ENCODE data around the gene ODF2. TPM values are rescaled to one million over a fixed set of nuclear protein-coding genes. Genes with fewer than 3 reads are reported as not detected.

The ODF2 gene
- total and polyA plus RNA-seq, 2 of the 13 experiments (the other 11 are each of a cell fraction or from before 2014, with no cell fraction given), result 9.8 to 31.3 TPM

- TF ChIP-seq TFAP4 (IDR thresholded peaks at IDR 0.05; ENCODE audit: borderline replicate concordance, low read depth), result peak; percentile 65; the same call in 1 of the 2 replicates
- peak; percentile 43 for TF ChIP-seq ZNF687 (CRISPR knock-in tag; IDR thresholded peaks at IDR 0.05)
- no peak for TF ChIP-seq PAWR (CRISPR knock-in tag; IDR thresholded peaks at IDR 0.05; ENCODE audit: borderline replicate concordance)
- TF ChIP-seq, protein P1, sequence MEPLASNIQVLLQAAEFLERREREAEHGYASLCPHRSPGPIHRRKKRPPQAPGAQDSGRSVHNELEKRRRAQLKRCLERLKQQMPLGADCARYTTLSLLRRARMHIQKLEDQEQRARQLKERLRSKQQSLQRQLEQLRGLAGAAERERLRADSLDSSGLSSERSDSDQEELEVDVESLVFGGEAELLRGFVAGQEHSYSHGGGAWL (CRISPR knock-in tag; IDR thresholded peaks at IDR 0.05), result 0 out of 2 replicates have a peak, but pooled peaks have one; percentile 23
- no peak for TF ChIP-seq SOX6 (IDR thresholded peaks at IDR 0.05)
- TF ChIP-seq SOX6 (CRISPR knock-in tag; IDR thresholded peaks at IDR 0.05), result peak; percentile 19; the same call in 1 of the 2 replicates
- TF ChIP-seq ZFP1 (CRISPR knock-in tag; IDR thresholded peaks at IDR 0.05), result no peak
- TF ChIP-seq, protein P2, sequence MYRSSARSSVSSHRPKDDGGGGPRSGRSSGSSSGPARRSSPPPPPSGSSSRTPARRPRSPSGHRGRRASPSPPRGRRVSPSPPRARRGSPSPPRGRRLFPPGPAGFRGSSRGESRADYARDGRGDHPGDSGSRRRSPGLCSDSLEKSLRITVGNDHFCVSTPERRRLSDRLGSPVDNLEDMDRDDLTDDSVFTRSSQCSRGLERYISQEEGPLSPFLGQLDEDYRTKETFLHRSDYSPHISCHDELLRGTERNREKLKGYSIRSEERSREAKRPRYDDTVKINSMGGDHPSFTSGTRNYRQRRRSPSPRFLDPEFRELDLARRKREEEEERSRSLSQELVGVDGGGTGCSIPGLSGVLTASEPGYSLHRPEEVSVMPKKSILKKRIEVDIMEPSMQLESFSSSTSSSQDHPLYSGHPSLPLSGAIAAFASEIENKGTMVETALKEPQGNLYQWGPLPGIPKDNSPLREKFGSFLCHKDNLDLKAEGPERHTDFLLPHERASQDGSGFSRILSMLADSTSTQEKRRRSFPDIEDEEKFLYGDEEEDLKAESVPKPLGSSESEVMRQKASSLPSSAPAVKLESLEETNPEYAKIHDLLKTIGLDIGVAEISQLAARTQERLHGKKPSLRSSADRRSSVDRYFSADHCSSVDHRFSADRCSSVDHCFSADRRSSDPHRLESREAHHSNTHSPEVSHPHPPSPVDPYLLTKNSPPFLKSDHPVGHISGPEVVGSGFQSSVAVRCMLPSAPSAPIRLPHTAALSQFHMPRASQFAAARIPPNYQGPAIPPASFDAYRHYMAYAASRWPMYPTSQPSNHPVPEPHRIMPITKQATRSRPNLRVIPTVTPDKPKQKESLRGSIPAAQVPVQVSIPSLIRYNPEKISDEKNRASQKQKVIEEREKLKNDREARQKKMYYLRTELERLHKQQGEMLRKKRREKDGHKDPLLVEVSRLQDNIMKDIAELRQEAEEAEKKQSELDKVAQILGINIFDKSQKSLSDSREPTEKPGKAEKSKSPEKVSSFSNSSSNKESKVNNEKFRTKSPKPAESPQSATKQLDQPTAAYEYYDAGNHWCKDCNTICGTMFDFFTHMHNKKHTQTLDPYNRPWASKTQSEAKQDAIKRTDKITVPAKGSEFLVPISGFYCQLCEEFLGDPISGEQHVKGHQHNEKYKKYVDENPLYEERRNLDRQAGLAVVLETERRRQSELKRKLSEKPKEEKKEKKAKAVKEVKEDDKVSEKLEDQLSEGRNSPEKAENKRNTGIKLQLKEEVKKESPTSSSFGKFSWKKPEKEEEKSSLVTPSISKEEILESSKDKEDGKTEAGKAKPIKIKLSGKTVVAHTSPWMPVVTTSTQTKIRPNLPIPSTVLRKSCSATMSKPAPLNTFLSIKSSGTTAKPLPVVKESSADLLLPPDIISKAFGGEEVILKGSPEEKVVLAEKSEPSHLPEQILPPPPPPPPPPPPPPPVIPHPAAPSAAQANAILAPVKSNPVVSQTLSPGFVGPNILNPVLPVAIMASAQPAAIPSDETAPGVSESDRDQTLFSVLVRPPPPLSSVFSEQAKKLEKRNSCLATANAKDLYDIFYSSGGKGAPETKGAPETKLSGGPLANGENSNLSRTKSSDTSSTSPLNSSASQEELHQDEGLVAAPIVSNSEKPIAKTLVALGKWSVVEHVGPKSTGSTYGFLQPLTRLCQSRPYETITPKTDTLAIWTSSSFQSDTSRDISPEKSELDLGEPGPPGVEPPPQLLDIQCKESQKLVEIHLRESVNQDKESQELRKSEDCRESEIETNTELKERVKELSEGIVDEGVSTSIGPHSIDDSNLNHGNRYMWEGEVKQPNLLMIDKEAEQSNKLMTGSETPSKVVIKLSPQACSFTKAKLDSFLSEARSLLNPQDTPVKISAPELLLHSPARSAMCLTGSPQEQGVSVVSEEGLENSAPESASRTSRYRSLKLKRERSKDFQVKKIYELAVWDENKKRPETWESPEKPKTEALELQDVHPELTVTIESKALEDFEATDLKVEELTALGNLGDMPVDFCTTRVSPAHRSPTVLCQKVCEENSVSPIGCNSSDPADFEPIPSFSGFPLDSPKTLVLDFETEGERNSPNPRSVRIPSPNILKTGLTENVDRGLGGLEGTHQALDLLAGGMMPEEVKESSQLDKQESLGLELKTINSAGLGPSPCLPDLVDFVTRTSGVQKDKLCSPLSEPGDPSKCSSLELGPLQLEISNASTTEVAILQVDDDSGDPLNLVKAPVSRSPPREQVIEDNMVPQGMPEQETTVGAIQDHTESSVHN (CRISPR knock-in tag; IDR thresholded peaks at IDR 0.05), result no peak
- TF ChIP-seq, protein P3, sequence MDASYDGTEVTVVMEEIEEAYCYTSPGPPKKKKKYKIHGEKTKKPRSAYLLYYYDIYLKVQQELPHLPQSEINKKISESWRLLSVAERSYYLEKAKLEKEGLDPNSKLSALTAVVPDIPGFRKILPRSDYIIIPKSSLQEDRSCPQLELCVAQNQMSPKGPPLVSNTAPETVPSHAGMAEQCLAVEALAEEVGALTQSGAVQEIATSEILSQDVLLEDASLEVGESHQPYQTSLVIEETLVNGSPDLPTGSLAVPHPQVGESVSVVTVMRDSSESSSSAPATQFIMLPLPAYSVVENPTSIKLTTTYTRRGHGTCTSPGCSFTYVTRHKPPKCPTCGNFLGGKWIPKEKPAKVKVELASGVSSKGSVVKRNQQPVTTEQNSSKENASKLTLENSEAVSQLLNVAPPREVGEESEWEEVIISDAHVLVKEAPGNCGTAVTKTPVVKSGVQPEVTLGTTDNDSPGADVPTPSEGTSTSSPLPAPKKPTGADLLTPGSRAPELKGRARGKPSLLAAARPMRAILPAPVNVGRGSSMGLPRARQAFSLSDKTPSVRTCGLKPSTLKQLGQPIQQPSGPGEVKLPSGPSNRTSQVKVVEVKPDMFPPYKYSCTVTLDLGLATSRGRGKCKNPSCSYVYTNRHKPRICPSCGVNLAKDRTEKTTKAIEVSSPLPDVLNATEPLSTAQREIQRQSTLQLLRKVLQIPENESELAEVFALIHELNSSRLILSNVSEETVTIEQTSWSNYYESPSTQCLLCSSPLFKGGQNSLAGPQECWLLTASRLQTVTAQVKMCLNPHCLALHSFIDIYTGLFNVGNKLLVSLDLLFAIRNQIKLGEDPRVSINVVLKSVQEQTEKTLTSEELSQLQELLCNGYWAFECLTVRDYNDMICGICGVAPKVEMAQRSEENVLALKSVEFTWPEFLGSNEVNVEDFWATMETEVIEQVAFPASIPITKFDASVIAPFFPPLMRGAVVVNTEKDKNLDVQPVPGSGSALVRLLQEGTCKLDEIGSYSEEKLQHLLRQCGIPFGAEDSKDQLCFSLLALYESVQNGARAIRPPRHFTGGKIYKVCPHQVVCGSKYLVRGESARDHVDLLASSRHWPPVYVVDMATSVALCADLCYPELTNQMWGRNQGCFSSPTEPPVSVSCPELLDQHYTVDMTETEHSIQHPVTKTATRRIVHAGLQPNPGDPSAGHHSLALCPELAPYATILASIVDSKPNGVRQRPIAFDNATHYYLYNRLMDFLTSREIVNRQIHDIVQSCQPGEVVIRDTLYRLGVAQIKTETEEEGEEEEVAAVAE (CRISPR knock-in tag; IDR thresholded peaks at IDR 0.05; ENCODE audit: borderline replicate concordance), result no peak
- no peak for TF ChIP-seq KAT8 (CRISPR knock-in tag; IDR thresholded peaks at IDR 0.05)
- TF ChIP-seq RFX3 (CRISPR knock-in tag; IDR thresholded peaks at IDR 0.05), result no peak
These were observed 48.9 kb upstream of the ODF2 start (continued) for GRCh38 chr9:128406848-128407391.

Measured in HepG2 (cell line).